Activated naive CD4-positive, alpha-beta T cell treated with anti-CD3 and anti-CD28 coated beads, Interleukin-2, amount 10 ng/mL, durations not matched to agents 7 days and 5 days (primary cell): ENCODE measurements around the gene SLC35G1.

Experiments
- CTCF ChIA-PET: fragments of 350-600 bp; sonication (Branson Sonifier 250); formaldehyde crosslinking; loops from one replicate; lab custom pipeline; 2021; ENCODE audit warnings: antibody characterized with exemption; lab: Charles Lee
- DNase-seq: peaks from one replicate; pipeline ENCODE4 v3.0.0-alpha.2; 2020
- H3K27ac Mint-ChIP-seq: one replicate; pipeline ENCODE4 v1.8.0; 2021; ENCODE audit warnings: mild to moderate bottlenecking, moderate library complexity, mixed read lengths
- H3K27me3 Mint-ChIP-seq: one replicate; pipeline ENCODE4 v1.8.0; 2021; ENCODE audit warnings: mild to moderate bottlenecking, mixed read lengths
- H3K36me3 Mint-ChIP-seq: one replicate; pipeline ENCODE4 v1.8.0; 2021; ENCODE audit warnings: mixed read lengths
- H3K4me1 Mint-ChIP-seq: one replicate; pipeline ENCODE4 v1.8.0; 2021; ENCODE audit warnings: mixed read lengths
- H3K4me3 Mint-ChIP-seq: one replicate; pipeline ENCODE4 v1.8.0; 2021; ENCODE audit warnings: mild to moderate bottlenecking, moderate library complexity, mixed read lengths
- H3K9me3 Mint-ChIP-seq: one replicate; pipeline ENCODE4 v1.8.0; 2021; ENCODE audit warnings: mixed read lengths

Gene SLC35G1

GRCh38 chr10:93893646-93894515, at the start of gene SLC35G1:
Gene SLC35G1, plus strand, starts transcription at chr10:93893978. Its CDS starts 56 bp downstream, at chr10:93894034.
- peak within 1 kb of the TSS; percentile 59 for H3K27ac Mint-ChIP-seq
- CTCF ChIA-PET = interaction anchor here (1.4 kb wide), 1 partner anchor 427 kb away, joined by 3 read pairs; no protein-coding TSS in a partner anchor
- H3K36me3 Mint-ChIP-seq = no peaks in the 10 kb centered on the region
- H3K9me3 Mint-ChIP-seq = no peaks in the 10 kb centered on the region
- H3K27me3 Mint-ChIP-seq = peaks cover 17% of the 10 kb centered on the region
- peaks cover 34% of the 10 kb centered on the region for H3K4me1 Mint-ChIP-seq
- H3K4me3 Mint-ChIP-seq = peak within 1 kb of the TSS; percentile 77
- peak; percentile 78 for DNase-seq

DNA sequence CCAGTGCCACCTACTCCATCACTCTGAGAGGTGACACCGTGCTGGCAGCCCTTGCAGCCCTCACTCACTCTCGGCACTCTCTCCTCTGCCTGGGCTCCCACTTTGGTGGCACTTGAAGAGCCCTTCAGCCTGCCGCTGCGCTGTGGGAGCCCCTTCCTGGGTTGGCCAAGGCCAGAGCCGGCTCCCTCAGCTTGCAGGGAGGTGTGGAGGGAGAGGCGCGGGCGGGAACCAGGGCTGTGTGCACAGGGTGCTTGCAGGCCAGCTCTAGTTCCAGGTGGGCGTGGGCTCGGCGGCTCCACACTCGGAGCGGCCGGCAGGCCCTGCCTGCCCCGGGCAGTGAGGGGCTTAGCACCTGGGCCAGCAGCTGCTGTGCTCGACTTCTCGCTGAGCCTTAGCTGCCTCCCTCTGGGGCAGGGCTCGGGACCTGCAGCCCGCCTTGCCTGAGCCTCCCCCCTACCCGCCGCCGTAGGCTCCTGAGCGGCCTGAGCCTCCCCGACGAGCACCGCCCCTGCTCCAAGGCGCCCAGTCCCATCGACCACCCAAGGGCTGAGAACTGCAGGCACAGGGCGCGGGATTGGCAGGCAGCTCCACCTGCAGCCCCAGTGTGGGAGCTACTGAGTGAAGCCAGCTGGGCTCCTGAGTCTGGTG, 48.7 kb upstream of the SLC35G1 start:
- no peak for DNase-seq
- H3K27me3 Mint-ChIP-seq = peaks cover 11% of the 10 kb centered on the region
- no peak overlapping the region for H3K27ac Mint-ChIP-seq
- no peaks in the 10 kb centered on the region for H3K4me1 Mint-ChIP-seq
- no peaks in the 10 kb centered on the region for H3K9me3 Mint-ChIP-seq
- no peak overlapping the region for H3K4me3 Mint-ChIP-seq
- CTCF ChIA-PET = no interaction called here
- no peaks in the 10 kb centered on the region for H3K36me3 Mint-ChIP-seq

- Mint-ChIP-seq H3K27ac (no peak overlapping the region), H3K4me3 (no peak overlapping the region), H3K9me3 (no peaks in the 10 kb centered on the region), H3K36me3 (no peaks in the 10 kb centered on the region), H3K27me3 (peaks cover 7% of the 10 kb centered on the region), H3K4me1 (no peaks in the 10 kb centered on the region)
- DNase-seq = no peak
- CTCF ChIA-PET = interaction anchor here (0.9 kb wide), 1 partner anchor 9 kb away, joined by 3 read pairs; no protein-coding TSS in a partner anchor
Measured at GRCh38 chr10:93849593-93849992, 44.2 kb upstream of the SLC35G1 start.

DNA sequence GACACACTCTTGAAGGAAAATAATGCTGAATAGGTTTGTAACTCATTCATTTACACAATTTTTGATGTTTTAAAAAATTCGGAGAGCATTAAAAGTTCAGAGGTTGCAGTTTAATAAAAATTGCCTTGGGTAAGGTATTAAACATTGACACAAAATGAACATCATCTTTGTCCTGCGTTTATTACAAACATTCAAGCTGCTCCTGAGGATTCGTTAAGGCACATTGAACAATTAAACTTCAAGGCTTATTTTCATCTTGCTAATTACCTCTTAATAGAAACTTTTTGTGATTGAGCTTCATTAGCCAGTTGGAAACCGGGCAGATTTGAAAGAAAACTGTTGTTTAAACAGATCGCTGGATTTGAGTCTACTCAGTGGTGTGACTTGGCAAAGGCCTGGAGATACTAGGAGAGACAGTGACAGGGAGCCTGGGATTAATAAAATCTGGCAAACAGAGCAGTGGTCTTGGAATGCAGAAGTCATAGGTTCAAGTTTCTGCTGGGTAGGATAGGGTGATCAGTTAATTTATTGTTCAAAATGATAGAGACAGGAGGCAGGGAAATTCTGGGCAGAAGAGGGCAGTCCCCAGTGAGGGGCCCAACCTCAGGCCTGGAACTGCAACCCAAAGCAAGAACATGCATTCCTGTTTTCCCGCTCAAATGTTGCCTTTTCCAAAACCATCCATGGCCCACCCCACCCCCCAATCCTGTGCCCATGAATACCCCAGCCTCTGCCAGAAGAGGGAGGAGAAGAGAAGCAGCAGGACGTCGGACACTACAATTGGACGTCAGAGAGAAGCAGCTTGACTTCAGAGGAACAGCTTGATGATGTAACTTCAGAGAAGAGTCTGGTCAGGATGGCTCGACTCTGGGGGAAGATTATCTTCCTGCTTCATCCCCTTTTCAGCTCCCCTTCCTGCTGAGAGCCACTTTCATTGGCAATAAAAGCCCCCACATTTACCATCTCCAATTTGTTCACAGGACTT, 43.5 kb upstream of the SLC35G1 start:
- no peaks in the 10 kb centered on the region for H3K4me1 Mint-ChIP-seq
- no peak overlapping the region for H3K4me3 Mint-ChIP-seq
- no peaks in the 10 kb centered on the region for H3K36me3 Mint-ChIP-seq
- peaks cover 3% of the 10 kb centered on the region for H3K27me3 Mint-ChIP-seq
- H3K9me3 Mint-ChIP-seq = no peaks in the 10 kb centered on the region
- CTCF ChIA-PET = interaction anchor here (0.9 to 1.1 kb wide), 2 partner anchors 8 to 66 kb away, joined by 3 read pairs; no protein-coding TSS in a partner anchor
- DNase-seq = no peak
- H3K27ac Mint-ChIP-seq = no peak overlapping the region

- Mint-ChIP-seq H3K36me3 (no peaks in the 10 kb centered on the region), H3K4me3 (no peak overlapping the region), H3K27ac (no peak overlapping the region), H3K9me3 (no peaks in the 10 kb centered on the region), H3K27me3 (peaks cover under 1% of the 10 kb centered on the region), H3K4me1 (no peaks in the 10 kb centered on the region)
- CTCF ChIA-PET = interaction anchor here (1.1 kb wide), 1 partner anchor 65 kb away, joined by 3 read pairs; no protein-coding TSS in a partner anchor
- DNase-seq = no peak
Measured at GRCh38 chr10:93851169-93851568, 42.6 kb upstream of the SLC35G1 start.

- Mint-ChIP-seq H3K4me3 (no peak overlapping the region), H3K27me3 (no peaks in the 10 kb centered on the region), H3K27ac (no peak overlapping the region), H3K36me3 (no peaks in the 10 kb centered on the region), H3K9me3 (no peaks in the 10 kb centered on the region), H3K4me1 (no peaks in the 10 kb centered on the region)
- CTCF ChIA-PET = no interaction called here
- no peak for DNase-seq
Measured at GRCh38 chr10:93852476-93853095, 41.2 kb upstream of the SLC35G1 start.

GRCh38 chr10:93854975-93855374, 38.8 kb upstream of the SLC35G1 start:
- CTCF ChIA-PET = interaction anchor here (0.7 kb wide), 1 partner anchor 8 kb away, joined by 3 read pairs; no protein-coding TSS in a partner anchor
- DNase-seq = no peak
- Mint-ChIP-seq H3K4me1 (no peaks in the 10 kb centered on the region), H3K4me3 (no peak overlapping the region), H3K9me3 (no peaks in the 10 kb centered on the region), H3K27me3 (peaks cover 4% of the 10 kb centered on the region), H3K27ac (no peak overlapping the region), H3K36me3 (no peaks in the 10 kb centered on the region)

DNA sequence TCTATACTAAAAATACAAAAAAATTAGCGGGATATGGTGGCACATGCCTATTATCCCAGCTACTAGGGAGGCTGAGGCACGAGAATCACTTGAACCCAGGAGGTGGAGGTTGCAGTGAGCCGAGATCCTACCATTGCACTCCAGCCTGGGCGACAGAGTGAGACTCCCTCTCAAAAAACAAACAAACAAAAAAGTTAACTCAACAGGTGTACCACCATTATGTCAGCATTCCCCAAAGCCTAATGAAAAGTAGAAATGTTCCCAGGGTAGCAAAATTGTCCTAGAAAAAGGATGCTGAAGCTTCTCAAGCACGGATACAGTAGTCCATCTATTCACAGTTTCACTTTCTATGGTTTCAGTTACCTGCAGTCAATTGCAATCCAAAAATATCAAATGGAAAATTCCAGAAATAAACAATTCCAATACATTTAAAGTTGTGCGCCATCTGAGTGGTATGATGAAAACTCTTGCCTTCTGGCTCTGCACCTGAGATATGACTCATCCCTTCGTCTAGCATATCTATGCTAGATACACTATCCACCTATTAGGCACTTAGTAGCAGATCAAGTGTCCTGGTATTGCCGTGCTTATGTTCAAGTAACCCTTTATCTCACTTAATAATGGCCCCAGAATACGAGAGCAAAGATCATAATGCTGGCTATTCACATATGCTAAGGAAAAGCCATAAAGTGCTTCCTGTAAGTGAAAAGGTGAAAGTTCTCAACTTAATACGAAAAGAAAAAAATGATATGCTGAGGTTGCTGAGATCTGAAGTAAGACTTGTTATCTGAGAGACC, 37.2 kb upstream of the SLC35G1 start:
- CTCF ChIA-PET = no interaction called here
- Mint-ChIP-seq H3K4me1 (no peaks in the 10 kb centered on the region), H3K36me3 (no peaks in the 10 kb centered on the region), H3K4me3 (no peak overlapping the region), H3K9me3 (no peaks in the 10 kb centered on the region), H3K27me3 (peaks cover 4% of the 10 kb centered on the region), H3K27ac (no peak overlapping the region)
- DNase-seq = no peak

GRCh38 chr10:93859049-93859655, 34.6 kb upstream of the SLC35G1 start:
- H3K27me3 Mint-ChIP-seq = peaks cover 4% of the 10 kb centered on the region
- no peaks in the 10 kb centered on the region for H3K36me3 Mint-ChIP-seq
- CTCF ChIA-PET = interaction anchor here (1.1 to 1.7 kb wide), 4 partner anchors 9 to 304 kb away, joined by 3 to 8 read pairs (median 4); no protein-coding TSS in a partner anchor
- DNase-seq = no peak
- no peaks in the 10 kb centered on the region for H3K9me3 Mint-ChIP-seq
- H3K27ac Mint-ChIP-seq = no peak overlapping the region
- H3K4me1 Mint-ChIP-seq = no peaks in the 10 kb centered on the region
- H3K4me3 Mint-ChIP-seq = no peak overlapping the region

DNA sequence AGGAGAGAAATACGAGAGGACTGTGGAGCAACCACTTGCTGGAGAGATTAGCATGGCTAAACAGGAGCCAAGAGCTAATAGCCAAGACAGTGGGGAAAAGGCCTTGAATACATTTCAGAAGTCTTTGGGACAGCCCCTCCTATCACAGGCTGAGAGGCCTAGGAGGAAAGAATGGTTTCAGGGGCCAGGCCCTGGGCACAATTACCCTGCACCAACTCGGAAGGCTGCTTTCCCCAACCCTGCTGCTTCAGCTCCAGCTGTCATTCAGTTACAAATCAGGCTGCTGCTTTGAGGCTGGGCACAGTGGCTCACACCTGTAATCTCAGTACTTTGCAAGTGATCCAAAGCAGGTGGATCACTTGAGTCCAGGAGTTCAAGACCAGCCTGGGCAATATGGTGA, 32.0 kb upstream of the SLC35G1 start:
- no peaks in the 10 kb centered on the region for H3K36me3 Mint-ChIP-seq
- H3K4me3 Mint-ChIP-seq = no peak overlapping the region
- no peak overlapping the region for H3K27ac Mint-ChIP-seq
- no peaks in the 10 kb centered on the region for H3K9me3 Mint-ChIP-seq
- peaks cover 4% of the 10 kb centered on the region for H3K27me3 Mint-ChIP-seq
- no peaks in the 10 kb centered on the region for H3K4me1 Mint-ChIP-seq
- CTCF ChIA-PET = no interaction called here
- no peak for DNase-seq

- Mint-ChIP-seq H3K36me3 (no peaks in the 10 kb centered on the region), H3K27ac (no peak overlapping the region), H3K9me3 (no peaks in the 10 kb centered on the region), H3K4me1 (no peaks in the 10 kb centered on the region), H3K27me3 (peaks cover 11% of the 10 kb centered on the region), H3K4me3 (no peak overlapping the region)
- DNase-seq = no peak
- CTCF ChIA-PET = no interaction called here
Measured at GRCh38 chr10:93865794-93866425, 27.9 kb upstream of the SLC35G1 start.

GRCh38 chr10:93867525-93867924, 26.3 kb upstream of the SLC35G1 start:
- Mint-ChIP-seq H3K27me3 (peaks cover 11% of the 10 kb centered on the region), H3K9me3 (no peaks in the 10 kb centered on the region), H3K36me3 (no peaks in the 10 kb centered on the region), H3K27ac (no peak overlapping the region), H3K4me3 (no peak overlapping the region), H3K4me1 (no peaks in the 10 kb centered on the region)
- CTCF ChIA-PET = no interaction called here
- DNase-seq = no peak
